ENCODE results near the gene TSPAN4. TPM values are rescaled to one million over a fixed set of nuclear protein-coding genes. Genes with fewer than 3 reads are reported as not detected.

Gene TSPAN4
- total RNA-seq, 2 experiments from 2014 or later, result 5.0 to 6.3 TPM

DNA sequence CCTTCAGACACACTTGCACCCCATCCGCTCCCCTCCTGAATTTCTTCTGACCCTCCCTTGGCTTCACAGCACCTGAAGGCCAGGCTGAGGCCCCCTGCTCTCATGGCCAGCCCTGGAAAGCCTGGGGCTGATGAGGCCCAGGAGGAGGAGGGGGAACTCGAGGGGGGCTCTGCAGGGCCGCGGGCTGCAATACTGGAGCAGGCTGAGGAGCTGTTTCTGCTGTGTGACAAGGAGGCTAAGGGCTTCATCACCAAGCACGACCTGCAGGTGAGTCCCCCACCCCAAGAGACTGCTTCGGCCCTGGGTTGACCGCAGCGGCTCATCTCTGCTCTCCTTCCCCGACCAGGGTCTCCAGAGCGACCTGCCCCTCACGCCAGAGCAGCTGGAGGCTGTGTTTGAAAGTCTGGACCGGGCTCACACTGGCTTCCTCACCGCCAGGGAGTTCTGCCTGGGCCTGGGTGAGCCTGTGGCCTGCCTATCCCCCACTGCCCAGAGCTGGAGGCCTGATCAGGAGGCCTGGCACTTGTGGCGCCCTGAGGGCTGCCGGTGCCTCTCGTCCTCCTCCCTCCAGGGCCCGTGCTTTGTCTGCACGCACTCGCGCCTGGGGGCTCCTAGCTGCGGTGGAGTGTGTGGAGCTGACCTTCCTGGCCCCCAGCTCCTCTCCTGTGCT, 14.0 kb upstream of the TSPAN4 start:
- no peak for DNase-seq
- H3K4me1 Mint-ChIP-seq (ENCODE audit: low read depth), result peaks cover 31% of the 10 kb centered on the region
- peaks cover 4% of the 10 kb centered on the region for H3K36me3 Mint-ChIP-seq (ENCODE audit: low read depth)
- CTCF ChIA-PET, result no interaction called here
- intact Hi-C loops (cut with micrococcal nuclease), result no loop called here
- H3K27ac Mint-ChIP-seq, result no peak overlapping the region
- H3K27me3 Mint-ChIP-seq (ENCODE audit: low read depth), result peaks cover 39% of the 10 kb centered on the region
- no peaks in the 10 kb centered on the region for H3K9me3 Mint-ChIP-seq
- no peak overlapping the region for H3K4me3 Mint-ChIP-seq

DNA sequence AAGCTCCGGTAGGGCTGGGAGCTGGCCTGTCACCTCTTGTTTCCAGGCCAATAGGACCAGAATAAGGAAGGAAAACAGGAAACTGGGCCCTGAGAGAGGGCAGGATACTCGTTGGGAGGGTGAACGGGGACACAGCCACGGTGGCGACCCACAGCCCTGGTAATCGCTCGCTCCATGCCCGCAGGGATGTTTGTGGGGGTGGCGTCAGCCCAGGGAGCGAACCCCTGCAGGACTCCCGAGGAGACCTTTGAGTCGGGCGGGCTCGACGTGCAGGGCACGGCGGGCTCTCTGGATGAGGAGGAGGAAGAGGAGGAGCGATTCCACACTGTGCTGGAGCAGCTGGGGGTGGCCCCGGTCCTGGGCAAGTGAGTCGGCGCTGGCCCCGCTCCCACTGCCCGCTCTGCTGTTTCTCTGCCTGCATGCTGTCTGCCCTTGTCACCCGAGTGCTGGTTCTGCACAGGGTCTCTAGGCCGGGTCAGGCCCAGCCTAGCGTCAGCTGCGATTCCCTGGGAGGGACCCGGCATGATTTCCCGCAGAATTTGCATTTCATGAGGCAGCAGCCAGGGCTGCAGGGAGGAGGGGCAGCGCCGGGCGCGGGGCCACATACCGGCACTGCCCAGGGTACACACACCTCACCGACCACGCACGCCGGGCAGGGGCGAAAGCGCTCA, 13.3 kb upstream of the TSPAN4 start:
- peaks cover 4% of the 10 kb centered on the region for H3K36me3 Mint-ChIP-seq (ENCODE audit: low read depth)
- peaks cover 45% of the 10 kb centered on the region for H3K27me3 Mint-ChIP-seq (ENCODE audit: low read depth)
- no peak overlapping the region for H3K4me3 Mint-ChIP-seq
- intact Hi-C loops (cut with micrococcal nuclease), result no loop called here
- peaks cover 38% of the 10 kb centered on the region for H3K4me1 Mint-ChIP-seq (ENCODE audit: low read depth)
- no peak overlapping the region for H3K27ac Mint-ChIP-seq
- DNase-seq, result no peak
- CTCF ChIA-PET, result no interaction called here
- no peaks in the 10 kb centered on the region for H3K9me3 Mint-ChIP-seq

DNA sequence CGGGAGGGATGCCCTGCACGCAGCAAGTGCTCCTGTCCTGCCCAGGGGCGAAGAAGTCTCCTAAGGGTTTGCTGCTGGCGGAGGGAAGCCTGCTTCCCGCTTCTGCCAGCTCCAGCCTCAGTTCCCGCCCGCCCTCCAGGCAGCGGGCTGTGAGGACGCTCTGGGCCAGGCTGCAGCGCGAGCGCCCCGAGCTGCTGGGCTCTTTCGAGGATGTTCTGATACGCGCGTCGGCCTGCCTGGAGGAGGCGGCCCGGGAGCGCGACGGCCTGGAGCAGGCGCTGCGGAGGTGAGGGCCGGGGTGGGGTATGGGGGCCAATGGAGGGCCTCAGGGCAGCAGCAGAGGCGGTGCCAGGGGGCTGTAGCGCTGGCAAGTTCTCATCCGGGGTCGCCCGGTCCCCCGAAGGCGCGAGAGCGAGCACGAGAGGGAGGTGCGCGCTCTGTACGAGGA, 12.8 kb upstream of the TSPAN4 start:
- H3K4me3 Mint-ChIP-seq, result no peak overlapping the region
- H3K9me3 Mint-ChIP-seq, result no peaks in the 10 kb centered on the region
- no peak for DNase-seq
- peaks cover 45% of the 10 kb centered on the region for H3K27me3 Mint-ChIP-seq (ENCODE audit: low read depth)
- peaks cover 40% of the 10 kb centered on the region for H3K4me1 Mint-ChIP-seq (ENCODE audit: low read depth)
- CTCF ChIA-PET, result no interaction called here
- intact Hi-C loops (cut with micrococcal nuclease), result loop anchor here (1.0 kb wide), 1 partner anchor 10 kb away; no protein-coding TSS in a partner anchor
- H3K27ac Mint-ChIP-seq, result no peak overlapping the region
- H3K36me3 Mint-ChIP-seq (ENCODE audit: low read depth), result peaks cover 4% of the 10 kb centered on the region

DNA sequence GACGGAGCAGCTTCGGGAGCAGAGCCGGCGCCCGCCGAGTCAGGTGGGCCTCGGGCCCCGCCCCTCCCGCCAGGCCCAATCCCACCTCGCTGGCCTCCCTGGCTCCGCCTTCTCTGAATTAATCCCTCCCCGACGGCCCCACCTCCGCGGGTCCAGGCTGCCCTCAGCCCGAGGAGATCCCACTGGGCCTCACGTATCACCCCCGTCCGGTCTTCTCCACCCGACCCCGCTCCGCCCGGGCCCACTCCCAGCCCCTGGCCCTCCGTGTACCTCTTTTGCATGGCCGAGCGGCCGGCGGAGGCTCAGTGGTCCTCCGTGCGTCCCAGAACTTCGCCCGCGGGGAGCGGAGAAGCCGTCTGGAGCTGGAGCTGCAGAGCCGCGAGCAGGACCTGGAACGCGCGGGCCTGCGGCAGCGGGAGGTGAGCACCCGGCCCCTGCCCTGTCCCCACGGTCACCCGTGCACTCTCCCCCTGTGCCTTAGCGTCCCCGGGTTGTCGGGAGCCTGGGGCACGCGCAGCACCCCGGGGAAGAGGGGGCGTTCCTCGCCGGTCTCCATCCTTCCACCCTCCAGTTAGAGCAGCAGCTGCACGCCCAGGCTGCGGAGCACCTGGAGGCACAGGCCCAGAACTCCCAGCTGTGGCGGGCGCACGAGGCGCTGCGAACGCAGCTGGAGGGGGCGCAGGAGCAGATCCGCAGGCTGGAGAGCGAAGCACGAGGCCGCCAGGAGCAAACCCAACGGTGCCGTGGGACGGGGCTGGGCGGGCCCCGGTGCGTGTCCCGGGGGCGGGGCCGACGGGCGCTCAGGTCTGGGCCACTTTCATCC, 12.1 kb upstream of the TSPAN4 start:
- H3K4me3 Mint-ChIP-seq, result peak overlapping the region; percentile 29
- no peak for DNase-seq
- H3K9me3 Mint-ChIP-seq, result no peaks in the 10 kb centered on the region
- H3K27me3 Mint-ChIP-seq (ENCODE audit: low read depth), result peaks cover 45% of the 10 kb centered on the region
- H3K27ac Mint-ChIP-seq, result no peak overlapping the region
- no peaks in the 10 kb centered on the region for H3K36me3 Mint-ChIP-seq (ENCODE audit: low read depth)
- intact Hi-C loops (cut with micrococcal nuclease), result loop anchor here (1.0 kb wide), 1 partner anchor 10 kb away; no protein-coding TSS in a partner anchor
- CTCF ChIA-PET, result no interaction called here
- H3K4me1 Mint-ChIP-seq (ENCODE audit: low read depth), result peaks cover 40% of the 10 kb centered on the region

DNA sequence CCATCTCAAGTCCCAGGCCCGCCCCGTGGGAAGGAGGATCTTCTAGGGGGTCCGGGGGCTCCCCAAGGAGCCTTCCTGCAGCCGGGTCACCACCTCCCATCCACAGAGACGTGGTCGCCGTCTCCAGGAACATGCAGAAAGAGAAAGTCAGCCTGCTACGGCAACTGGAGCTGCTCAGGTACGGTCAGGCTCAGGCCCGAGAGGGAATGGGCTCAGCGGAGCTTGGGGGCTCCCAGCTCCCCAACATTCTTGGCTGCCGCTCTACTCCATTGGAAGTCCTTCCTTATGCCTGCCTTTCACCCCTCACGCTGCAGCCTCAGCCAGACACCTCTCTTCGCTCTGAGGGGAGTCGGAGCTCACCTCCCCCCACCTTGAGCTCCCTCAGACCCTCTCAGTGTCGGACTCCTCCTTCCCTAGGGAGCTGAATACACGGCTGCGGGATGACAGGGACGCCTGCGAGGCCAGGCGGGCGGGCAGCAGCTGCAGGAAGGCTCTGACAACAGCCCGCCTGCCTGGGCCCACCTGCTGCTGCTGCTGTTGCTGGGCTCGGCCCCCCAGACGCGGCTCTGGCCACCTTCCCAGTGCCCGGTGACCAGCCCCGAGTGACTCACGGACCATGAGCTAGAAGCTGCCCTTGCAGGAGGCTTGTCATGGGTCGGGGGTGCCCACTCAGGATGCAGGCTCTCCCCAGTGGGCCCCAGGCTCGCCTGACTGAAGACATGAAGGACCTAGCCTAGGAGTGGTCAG, 11.4 kb upstream of the TSPAN4 start:
- H3K4me3 Mint-ChIP-seq, result peak overlapping the region; percentile 18
- H3K36me3 Mint-ChIP-seq (ENCODE audit: low read depth), result no peaks in the 10 kb centered on the region
- intact Hi-C loops (cut with micrococcal nuclease), result no loop called here
- no peak overlapping the region for H3K27ac Mint-ChIP-seq
- H3K4me1 Mint-ChIP-seq (ENCODE audit: low read depth), result peaks cover 40% of the 10 kb centered on the region
- H3K27me3 Mint-ChIP-seq (ENCODE audit: low read depth), result peaks cover 45% of the 10 kb centered on the region
- DNase-seq, result no peak
- no peaks in the 10 kb centered on the region for H3K9me3 Mint-ChIP-seq
- CTCF ChIA-PET, result no interaction called here

DNA sequence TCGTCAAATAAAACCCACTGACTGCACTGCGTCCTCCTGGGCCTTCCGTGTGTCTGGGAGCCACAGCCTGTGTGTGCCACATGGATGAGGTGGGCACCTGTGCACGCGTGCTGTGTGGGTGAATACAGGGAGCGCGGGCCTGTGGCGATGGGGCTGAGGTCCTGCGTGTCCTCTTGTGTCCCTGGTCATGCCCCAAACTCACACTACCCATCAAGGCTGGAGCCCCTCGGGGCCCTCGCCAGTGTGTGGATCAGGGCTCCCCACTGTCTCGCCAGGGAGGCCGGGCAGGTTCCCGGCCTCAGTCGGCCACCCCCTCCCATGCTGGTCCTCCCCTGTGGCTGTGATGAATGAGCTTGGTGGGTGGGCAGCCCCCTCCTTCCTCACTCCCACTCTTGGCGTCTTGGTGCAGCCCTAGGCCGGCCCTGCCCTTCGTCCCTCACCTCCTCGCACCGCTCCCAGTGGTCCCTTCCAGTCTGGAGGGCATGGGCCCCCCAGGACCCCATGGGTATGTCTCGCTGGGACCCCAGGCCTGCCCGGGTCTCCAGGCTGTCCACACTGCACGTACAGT, 10.6 kb upstream of the TSPAN4 start:
- Mint-ChIP-seq H3K4me1 (ENCODE audit: low read depth) (peaks cover 36% of the 10 kb centered on the region), H3K4me3 (peak overlapping the region; percentile 27), H3K27me3 (ENCODE audit: low read depth) (peaks cover 42% of the 10 kb centered on the region), H3K9me3 (no peaks in the 10 kb centered on the region), H3K27ac (no peak overlapping the region), H3K36me3 (ENCODE audit: low read depth) (no peaks in the 10 kb centered on the region)
- DNase-seq, result no peak
- intact Hi-C loops (cut with micrococcal nuclease), result no loop called here
- CTCF ChIA-PET, result no interaction called here

DNA sequence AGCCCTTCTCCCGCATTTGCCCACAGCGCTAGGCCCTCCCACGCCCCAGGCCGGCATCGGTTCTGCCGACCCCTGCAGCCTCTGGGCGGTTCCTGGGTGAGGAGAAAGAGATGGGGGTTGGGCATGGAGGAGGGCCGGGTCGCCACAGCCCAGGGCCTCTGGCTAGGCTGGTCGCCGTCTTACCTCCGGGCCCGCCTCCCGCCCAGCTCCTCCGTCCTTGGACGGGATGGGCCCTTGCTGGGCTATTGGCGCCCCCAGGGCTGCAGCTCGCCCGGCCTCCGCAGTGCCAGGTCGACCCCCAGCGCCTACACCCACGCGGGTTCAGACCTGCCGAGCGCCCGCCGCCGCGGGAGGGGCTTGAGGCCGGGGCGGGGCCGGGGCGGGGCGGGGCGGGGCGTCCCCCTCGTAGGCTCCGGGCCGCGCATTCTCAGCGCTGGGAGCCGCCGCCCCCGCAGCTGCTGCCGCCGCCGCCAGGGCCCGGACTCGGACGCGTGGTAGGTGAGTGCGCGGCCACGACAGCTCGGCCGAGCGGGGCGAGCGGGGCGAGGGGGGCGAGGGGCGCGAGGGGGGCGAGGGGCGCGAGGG, 10.0 kb upstream of the TSPAN4 start, which contains the start of gene CD151:
Gene CD151 (plus strand): TSS at position 424 of the 585 bp plus-strand sequence. CDS start 3,118 bp downstream, outside the sequence.
- peak within 1 kb of the TSS; percentile 55 for H3K4me3 Mint-ChIP-seq
- H3K36me3 Mint-ChIP-seq (ENCODE audit: low read depth), result no peaks in the 10 kb centered on the region
- H3K27ac Mint-ChIP-seq, result no peak within 1 kb of the TSS
- H3K9me3 Mint-ChIP-seq, result no peaks in the 10 kb centered on the region
- peaks cover 34% of the 10 kb centered on the region for H3K4me1 Mint-ChIP-seq (ENCODE audit: low read depth)
- peaks cover 39% of the 10 kb centered on the region for H3K27me3 Mint-ChIP-seq (ENCODE audit: low read depth)
- DNase-seq, result peak; percentile 34
- intact Hi-C loops (cut with micrococcal nuclease), result no loop called here
- CTCF ChIA-PET, result no interaction called here

DNA sequence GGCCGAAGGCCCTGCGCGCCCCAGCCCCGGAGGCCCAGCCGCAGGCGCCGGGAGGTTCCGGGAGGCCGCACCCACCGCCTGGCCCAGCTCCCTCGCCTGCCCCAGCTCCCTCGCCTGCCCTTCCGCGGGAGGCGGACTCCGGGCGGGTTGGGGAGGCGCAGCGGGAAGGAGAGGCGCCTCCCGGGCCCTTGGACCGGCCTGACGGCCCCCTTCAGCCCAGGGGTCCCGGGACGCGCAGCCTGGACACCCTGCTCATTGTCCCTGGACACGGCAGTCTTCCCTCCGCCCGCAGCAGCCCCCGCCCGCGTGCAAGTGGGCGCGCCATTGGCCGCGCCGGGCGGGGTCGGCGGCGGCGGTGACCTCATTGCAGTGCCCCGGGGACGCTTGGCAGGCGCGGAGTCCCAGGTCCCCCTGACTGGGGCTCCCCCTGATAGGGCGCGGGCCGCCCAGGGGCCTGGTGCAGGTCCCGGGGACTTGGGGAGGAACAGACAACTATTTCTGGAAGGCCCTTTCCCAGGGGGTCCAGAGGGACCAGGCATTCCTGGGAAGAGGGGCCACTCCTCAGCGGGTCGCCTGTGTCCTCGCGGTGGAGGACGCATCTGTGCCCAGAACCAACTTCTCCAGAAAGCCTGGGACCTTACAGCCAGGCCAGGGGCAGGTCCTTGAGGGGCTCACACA, 9.4 kb upstream of the TSPAN4 start:
- Mint-ChIP-seq H3K27ac (no peak overlapping the region), H3K4me3 (peak overlapping the region; percentile 55), H3K27me3 (ENCODE audit: low read depth) (peaks cover 33% of the 10 kb centered on the region), H3K4me1 (ENCODE audit: low read depth) (peaks cover 28% of the 10 kb centered on the region), H3K36me3 (ENCODE audit: low read depth) (no peaks in the 10 kb centered on the region), H3K9me3 (no peaks in the 10 kb centered on the region)
- peak; percentile 40 for DNase-seq
- CTCF ChIA-PET, result no interaction called here
- intact Hi-C loops (cut with micrococcal nuclease), result no loop called here

DNA sequence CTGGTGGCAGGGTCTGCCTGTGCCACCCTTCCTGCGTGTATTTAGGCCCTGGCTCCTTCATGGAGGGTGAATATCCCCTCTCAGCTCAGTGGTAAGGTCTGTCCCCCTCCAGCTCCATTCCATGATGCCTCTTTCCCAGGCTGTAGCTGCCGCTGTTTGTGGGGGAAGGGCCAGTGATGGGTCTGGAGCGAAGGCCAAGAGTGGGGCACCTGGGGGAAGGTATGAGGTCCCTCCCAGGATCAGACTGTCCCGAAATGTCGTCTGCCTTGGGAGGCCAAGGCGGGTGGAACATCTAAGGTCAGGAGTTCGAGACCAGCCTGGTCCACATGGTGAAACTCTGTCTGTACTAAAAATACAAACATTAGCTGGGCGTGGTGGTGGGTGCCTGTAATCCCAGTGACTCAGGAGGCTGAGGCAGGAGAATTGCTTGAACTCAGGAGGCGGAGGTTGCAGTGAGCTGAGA, 8.8 kb upstream of the TSPAN4 start:
- H3K9me3 Mint-ChIP-seq, result no peaks in the 10 kb centered on the region
- CTCF ChIA-PET, result interaction anchor here (1.4 to 1.5 kb wide), 2 partner anchors 14 to 15 kb away, joined by 3 to 5 read pairs; no protein-coding TSS in a partner anchor
- peaks cover 28% of the 10 kb centered on the region for H3K4me1 Mint-ChIP-seq (ENCODE audit: low read depth)
- no peaks in the 10 kb centered on the region for H3K36me3 Mint-ChIP-seq (ENCODE audit: low read depth)
- no peak overlapping the region for H3K27ac Mint-ChIP-seq
- no peak for DNase-seq
- intact Hi-C loops (cut with micrococcal nuclease), result no loop called here
- peak overlapping the region; percentile 55 for H3K4me3 Mint-ChIP-seq
- H3K27me3 Mint-ChIP-seq (ENCODE audit: low read depth), result peaks cover 28% of the 10 kb centered on the region

DNA sequence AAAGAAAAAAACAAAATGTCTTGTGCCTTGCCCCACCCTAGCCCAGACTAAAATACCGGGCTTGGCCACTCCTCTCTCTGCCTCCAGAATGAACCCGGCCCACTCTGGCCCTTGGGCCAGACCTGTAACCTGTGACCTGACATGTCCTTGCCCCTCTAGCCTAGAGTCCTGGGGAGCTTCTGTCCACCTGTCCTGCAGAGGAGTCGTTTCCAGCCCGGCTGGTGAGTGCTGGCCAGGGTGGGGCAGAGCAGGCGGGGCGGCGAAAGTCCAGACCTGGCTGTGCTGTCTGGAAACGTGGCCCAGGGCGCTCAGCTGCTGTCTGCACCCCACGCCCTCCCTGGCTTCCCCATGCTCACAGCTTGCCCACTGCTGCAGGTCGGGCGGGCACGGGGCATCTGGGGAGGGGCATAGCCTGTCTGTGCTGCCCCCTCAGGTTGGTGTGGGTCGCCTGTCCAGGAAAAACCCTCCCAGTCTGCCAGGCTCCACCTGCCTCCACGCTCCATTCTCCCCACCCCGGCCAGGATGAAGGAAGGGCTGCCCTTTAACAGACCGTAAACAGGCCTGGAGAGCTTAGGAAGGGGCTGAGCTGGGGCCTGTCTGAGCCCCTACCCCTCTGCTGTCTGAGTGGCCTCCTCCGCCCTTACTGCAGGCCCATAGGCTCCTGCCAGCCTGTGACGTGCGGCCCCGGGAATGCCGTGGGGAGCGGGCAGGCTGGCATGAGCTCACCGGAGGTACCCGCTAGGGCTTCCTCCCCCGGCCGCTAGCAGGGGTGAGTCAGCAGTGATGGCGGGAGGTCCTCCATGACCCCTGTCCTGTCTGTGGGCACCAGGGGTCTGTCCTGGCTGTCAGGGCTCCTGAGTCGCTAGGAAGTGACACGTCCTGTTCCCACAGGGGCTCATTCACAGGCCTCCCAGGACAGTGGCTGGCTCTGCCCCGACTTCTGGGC, 8.0 kb upstream of the TSPAN4 start:
- intact Hi-C loops (cut with micrococcal nuclease), result no loop called here
- H3K27me3 Mint-ChIP-seq (ENCODE audit: low read depth), result peaks cover 20% of the 10 kb centered on the region
- H3K4me3 Mint-ChIP-seq, result peak overlapping the region; percentile 55
- peaks cover 23% of the 10 kb centered on the region for H3K4me1 Mint-ChIP-seq (ENCODE audit: low read depth)
- H3K27ac Mint-ChIP-seq, result no peak overlapping the region
- CTCF ChIA-PET, result interaction anchor here (1.4 to 1.5 kb wide), 2 partner anchors 14 to 15 kb away, joined by 3 to 5 read pairs; no protein-coding TSS in a partner anchor
- H3K9me3 Mint-ChIP-seq, result no peaks in the 10 kb centered on the region
- H3K36me3 Mint-ChIP-seq (ENCODE audit: low read depth), result peaks cover 2% of the 10 kb centered on the region
- no peak for DNase-seq
